ENCODE measurements around the gene SLC38A4.
"Not testable (repeated sequence)": the region's sequence is repeated elsewhere in the genome, so short reads cannot be mapped to it uniquely, and the experiment has no call there.

Gene SLC38A4

GRCh38 chr12:46773586-46774321 is 52.0 kb downstream of the SLC38A4 start:
- DNase-seq = no peak

- no peak for DNase-seq
Measured at GRCh38 chr12:46771268-46771827, 54.4 kb downstream of the SLC38A4 start.

GRCh38 chr12:46770501-46771183 is 55.2 kb downstream of the SLC38A4 start:
- DNase-seq = no peak

- DNase-seq = no peak
Measured at GRCh38 chr12:46764005-46764404, 61.8 kb downstream of the SLC38A4 start.

- no peak for DNase-seq
Measured at GRCh38 chr12:46763230-46763629, 62.6 kb downstream of the SLC38A4 start.

GRCh38 chr12:46754550-46754949 is 71.2 kb downstream of the SLC38A4 start:
- DNase-seq = no peak

GRCh38 chr12:46752396-46752795 is 73.4 kb downstream of the SLC38A4 start:
- DNase-seq = no peak

GRCh38 chr12:46751173-46751572 is 74.6 kb downstream of the SLC38A4 start:
- no peak for DNase-seq

GRCh38 chr12:46749322-46749721 is 76.5 kb downstream of the SLC38A4 start:
- no peak for DNase-seq

GRCh38 chr12:46744283-46744682 is 81.5 kb downstream of the SLC38A4 start:
- no peak for DNase-seq

GRCh38 chr12:46743456-46743855 is 82.3 kb downstream of the SLC38A4 start:
- no peak for DNase-seq

GRCh38 chr12:46742271-46742670 is 83.5 kb downstream of the SLC38A4 start:
- DNase-seq = not testable (repeated sequence)

- DNase-seq = no peak
Measured at GRCh38 chr12:46725332-46725731, 100.5 kb downstream of the SLC38A4 start.

- DNase-seq = no peak
Measured at GRCh38 chr12:46723629-46724419, 102.0 kb downstream of the SLC38A4 start.

GRCh38 chr12:46722394-46723185 is 103.2 kb downstream of the SLC38A4 start:
- DNase-seq = no peak

GRCh38 chr12:46718495-46718894 is 107.3 kb downstream of the SLC38A4 start:
- no peak for DNase-seq

- no peak for DNase-seq
Measured at GRCh38 chr12:46717868-46718267, 107.9 kb downstream of the SLC38A4 start.

GRCh38 chr12:46717159-46717558 is 108.6 kb downstream of the SLC38A4 start:
- no peak for DNase-seq

All from activated naive CD4-positive, alpha-beta T cell treated with Interleukin-2 at 50 U/mL for 16 hours (primary cell).